HG02973 (cell line): ENCODE results near the gene GPR22.

Experiments
- ATAC-seq: cut with Tn5 transposase; IDR thresholded peaks from one replicate; pipeline ENCODE4 v1.9.1; 2021; ENCODE audit warnings: moderate library complexity; ENCODE audit not compliant: unreplicated experiment

The GPR22 gene

DNA sequence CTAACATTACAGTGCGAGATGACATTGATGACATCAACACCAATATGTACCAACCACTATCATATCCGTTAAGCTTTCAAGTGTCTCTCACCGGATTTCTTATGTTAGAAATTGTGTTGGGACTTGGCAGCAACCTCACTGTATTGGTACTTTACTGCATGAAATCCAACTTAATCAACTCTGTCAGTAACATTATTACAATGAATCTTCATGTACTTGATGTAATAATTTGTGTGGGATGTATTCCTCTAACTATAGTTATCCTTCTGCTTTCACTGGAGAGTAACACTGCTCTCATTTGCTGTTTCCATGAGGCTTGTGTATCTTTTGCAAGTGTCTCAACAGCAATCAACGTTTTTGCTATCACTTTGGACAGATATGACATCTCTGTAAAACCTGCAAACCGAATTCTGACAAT lies 4.3 kb downstream of the GPR22 start:
- no peak for ATAC-seq

DNA sequence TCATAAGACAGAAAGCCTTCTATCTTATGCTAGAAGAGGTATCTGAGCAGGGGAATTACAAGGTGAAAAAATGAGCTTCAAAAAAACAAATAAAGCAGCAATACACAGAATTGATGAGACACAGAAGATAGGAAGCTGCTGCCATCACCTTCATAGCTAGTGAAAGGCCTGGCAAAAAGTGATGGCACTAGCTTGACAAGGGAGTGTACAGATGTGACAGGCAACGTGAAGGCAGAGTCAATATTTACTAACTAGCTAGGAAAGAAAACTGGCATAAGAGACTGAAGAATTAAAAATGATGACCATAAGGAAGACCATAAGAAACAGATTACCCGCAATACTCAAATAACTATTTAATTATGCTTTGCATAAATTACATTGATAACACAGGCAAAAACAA lies 9.4 kb downstream of the GPR22 start:
- no peak for ATAC-seq

DNA sequence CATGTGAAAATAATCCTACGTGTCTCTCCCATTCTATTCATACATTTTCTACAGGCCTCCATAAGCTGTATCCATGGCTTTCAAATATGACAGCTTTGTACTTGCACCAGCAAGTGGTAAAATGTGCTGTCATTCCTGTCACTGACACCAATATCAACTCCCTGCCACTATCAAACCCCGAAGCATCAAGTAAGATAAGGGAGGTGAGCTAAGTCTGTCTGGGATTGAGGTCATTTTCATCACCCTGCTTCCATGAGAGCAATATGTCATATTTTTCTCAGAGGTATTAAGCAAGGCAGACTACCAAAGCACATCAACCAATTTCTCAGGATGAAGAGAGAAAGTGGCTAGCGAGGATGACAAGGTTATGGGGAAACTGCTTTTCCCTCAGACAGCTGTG lies 11.1 kb downstream of the GPR22 start:
- ATAC-seq = no peak

DNA sequence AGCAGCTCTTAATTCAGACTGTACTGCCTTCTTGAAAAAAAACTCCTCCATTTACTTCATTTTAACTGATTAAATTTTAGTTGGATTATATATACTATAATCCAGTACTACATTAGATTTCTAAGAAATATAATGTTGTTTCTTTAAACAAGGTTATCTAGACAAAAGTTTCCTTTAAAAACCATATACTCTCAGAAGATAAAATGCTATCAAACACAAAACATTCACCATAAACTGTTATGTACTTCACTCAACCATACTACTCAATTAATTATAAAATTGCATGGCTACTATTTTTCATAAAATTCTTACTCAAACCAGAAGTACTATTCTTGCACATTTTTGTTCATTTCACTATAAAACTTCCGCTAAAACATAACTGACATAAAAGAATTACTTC lies 12.7 kb downstream of the GPR22 start:
- no peak for ATAC-seq

DNA sequence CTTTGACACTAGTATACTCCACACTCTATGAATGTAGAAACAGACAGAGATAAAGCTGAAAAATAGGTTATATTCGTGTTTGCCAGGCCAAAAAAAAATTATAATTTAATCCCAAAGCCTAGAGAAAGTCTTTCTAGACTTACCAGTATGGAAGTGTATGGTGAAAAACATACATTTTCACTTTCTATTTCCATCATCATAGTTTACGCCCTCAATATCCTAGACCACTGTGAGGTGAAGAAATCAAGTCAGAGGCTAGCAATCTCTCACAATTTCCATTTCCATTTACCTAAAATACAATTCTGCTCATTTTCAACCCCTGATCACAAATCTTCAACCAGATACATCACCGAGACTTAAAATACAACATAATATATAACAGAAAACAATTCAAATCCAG lies 16.2 kb downstream of the GPR22 start:
- ATAC-seq = no peak

DNA sequence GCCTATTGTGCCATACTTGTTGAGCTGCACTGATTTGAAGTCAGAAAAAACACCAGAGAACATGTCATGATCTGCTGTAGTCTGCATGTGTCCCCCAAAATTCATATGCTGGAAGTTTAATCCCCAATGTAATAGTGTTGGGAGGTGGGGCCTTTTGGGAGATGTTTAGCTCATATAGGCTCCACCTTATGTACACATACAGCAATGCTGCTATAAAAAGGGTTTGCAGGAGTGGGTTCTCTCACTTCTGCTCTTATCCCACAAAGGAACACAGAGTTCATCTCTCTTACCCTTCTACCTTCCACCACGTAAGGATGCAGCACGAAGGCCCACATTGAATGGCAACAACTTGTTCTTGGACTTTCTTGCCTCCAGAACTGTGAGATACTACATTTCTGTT lies 23.0 kb downstream of the GPR22 start:
- ATAC-seq = no peak

DNA sequence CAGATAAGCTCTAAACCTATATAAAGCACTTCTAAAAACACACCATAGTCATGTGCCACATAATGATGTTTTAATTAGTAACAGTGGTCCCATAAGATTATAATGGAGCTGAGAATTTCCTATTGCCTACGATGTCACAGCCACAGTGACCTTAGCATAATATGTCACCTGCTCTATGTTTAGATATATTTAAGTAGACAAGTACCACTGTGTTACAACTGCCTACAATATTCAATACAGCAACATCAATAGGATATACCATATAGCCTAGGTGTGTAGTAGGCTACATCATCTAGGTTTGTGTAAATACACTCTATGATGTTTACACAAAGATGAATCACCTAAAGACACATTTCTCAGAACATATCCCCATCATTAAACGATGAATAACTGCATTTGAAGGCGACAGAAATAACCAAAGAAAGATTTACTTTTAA lies 24.5 kb downstream of the GPR22 start:
- ATAC-seq = no peak

DNA sequence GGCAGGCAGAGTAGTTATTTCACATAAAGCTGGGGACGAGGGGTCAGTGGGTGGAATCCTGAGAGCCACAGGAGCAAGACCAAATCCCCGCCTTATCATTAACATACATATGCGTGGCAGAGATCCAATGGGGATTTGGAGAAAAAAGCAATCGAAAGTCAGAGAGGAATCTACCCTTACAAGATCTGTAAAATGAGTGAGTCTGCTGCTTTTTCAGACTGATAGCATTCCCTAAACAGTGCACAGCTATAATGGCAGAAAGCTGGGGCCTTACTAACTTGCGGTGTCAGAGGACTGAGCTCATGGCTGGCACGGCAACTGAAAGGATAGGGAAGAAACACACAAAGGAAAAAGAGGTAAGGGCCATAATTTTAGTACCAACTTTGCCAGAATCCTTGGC lies 25.0 kb downstream of the GPR22 start:
- ATAC-seq = no peak

DNA sequence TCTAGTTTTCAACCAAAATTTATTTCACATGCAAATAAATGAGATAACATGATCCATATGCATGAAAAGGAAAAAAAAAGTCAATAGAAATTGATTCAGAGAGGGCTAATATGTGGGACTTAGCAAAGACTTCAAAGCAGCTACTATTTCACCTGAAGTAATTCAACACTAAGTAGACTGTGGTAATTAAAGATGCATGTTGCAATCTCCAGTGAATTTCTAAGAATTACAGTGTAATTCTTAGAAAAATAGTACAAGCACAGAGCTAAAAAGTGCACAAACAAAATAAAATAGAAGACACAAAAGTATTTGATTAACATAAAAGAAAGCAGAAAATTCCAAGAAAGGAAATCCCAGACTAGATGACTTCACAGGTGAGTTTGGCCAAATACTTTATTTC lies 25.7 kb downstream of the GPR22 start:
- no peak for ATAC-seq

DNA sequence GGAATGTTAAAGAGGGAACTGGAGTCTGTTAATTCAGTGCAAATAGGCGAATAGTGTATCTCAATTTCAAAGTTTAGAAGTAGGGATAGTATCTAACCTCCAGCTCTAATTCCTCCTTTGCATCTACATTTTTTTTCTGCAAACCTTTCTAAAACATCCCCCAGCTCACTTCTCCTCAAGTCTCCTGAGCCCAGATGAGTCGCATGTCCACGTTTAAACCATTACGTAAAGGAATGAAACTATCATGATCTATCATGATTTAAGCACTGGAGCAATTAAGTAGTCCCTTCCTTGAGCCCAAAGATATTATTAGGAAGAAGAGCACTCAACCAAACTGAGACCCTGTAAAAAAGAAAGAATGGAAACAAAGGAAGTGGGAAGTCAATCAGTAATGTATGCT lies 29.9 kb downstream of the GPR22 start:
- no peak for ATAC-seq

DNA sequence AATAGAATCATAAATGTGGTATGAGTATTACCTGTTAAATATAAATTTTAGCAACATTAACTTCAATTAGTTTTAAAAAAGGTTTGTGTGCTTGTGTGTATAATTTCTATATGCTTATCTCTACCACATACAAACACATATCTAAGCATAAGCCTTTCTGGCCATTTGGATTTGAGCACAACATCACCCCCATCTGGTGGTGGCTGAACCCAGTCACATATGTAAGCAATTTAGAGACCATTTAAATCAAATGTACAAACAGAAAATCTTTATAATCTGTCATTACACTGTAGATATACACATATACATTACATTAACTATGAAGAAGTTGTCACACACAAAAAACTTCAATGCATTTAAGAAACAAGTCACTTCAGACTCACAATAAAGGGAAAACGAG lies 31.7 kb downstream of the GPR22 start:
- no peak for ATAC-seq

DNA sequence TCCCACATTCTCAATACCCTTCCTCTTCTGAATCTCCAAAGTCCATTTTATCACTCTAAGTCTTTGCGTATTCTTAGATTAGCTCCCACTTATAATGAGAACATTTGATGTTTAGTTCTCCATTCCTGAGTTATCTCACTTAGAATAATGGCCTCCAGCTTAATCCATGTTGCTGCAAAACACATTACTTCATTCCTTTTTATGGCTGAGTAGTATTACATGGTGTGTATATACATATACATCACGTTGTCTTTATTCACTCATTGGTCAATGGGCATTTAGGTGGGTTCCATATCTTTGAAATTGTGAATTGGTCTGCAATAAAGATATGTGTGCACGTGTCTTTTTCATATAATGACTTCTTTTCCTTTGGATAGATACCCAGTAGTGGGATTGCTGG lies 32.3 kb downstream of the GPR22 start:
- no peak for ATAC-seq

DNA sequence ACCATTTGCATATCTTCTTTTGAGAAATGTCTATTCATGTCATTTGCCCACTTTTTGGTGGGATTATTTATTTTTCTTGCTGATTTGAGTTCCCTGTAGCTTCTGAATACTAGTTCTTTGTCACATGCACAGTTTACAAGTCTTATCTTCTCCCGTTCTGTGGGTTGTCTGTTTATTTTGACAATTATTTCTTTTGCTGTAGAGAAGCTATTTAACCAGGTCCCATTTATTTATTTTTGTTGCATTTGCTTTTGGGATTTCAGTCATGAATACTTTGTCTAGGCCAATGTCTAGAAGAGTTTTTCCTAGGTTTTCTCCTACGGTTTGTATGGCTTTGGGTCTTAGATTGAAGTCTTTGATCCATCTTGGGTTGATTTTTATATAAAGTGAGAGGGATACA lies 32.9 kb downstream of the GPR22 start:
- no peak for ATAC-seq

DNA sequence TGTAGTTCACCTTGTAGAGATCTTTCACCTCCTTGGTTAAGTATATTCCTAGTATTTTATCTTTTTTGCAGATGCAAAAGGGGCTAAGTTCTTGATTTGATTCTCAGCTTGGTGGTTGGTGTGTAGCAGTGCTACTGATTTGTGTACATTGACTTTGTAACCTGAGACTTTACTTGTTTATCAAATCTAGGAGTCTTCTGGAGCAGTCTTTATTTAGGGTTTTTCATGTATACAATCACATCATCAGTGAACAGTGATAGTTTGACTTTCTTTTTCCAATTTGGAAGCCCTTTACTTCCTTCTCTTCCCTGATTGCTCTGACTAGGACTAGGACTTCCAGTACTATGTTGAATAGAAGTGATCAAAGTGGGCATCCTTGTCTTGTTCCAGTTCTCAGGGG lies 33.8 kb downstream of the GPR22 start:
- no peak for ATAC-seq

DNA sequence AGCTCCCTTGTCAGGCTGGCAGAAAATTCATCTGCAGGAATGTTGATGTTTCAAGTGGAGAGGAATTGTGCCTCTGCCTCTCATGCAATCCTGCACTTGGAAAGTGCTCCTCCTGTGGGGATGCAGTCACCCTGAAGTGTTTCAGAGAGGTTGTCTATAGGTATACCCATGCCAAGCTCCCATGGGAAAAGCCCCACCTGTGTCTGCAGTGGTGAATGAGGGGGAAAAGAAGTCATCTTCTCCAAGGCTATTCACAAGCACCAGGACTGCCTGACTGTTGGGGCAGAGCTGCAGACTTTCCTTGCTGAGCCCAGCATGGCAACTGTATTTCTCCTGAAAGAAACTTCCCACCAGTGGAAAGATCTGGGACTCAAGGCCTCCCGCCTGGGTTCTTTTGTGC lies 35.5 kb downstream of the GPR22 start:
- no peak for ATAC-seq

DNA sequence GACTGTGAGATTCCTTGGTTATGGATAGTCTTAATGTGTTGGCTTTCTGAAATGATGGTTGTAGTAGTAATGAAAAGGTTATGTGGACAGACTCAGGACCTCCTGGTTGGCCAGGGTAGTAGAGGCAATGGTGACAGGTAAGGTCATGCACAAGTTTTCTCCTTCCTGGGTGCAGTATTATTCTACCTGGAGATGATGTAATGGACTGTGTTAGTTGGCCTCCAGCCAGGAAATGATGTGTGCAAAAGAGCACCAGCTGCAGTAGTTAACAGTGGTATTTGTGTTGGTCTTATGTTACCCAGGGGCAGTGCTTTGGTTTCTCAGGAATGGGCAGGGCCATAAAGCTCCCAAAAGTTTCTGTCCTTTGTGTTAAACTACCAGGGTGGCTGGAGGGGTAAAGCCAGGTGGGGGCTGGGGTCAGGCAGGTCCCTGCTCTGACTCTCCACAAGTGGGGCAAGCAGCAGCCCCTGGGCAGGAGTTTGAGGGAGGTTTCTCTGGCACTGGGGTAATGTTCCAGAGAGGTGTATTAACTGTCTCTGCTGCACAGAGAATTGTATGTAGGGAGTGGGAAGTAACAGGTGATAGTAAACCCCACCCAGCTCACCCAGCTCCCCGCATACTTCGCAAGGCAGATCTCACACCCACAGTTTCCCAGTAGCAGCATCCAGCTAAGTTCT lies 36.3 kb downstream of the GPR22 start:
- no peak for ATAC-seq

DNA sequence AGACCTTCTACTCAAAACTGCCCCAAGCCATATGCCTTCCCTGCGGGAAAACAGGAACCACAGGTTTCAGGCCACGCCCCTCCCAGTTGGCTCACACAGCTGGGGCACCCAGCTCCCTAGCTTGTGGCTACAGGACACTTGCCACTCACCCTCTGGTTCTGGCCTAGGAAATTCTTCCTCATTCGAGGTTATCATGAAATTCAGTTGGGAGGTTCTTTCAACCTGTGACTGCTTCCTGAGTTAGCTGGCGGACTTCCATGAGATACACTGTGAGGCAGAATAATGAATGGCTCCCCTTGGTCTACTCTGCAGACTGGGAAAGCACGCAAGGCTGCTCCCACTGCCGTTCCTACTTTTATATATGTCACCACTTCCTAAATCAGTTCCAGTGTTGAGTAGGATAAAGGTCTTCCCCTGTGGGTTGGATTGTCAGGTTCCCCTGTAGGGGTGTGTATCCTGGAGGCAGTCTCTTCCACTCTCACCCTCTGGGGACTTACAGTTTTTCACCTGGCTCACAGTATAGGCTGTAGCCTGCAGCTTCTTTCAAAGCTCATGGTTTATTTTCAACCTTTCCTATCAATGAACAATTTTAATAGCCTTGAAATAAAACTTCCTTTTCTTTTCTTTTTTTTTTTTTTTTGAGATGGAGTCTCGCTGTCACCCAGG lies 37.0 kb downstream of the GPR22 start:
- no peak for ATAC-seq
